ENCODE measurements around the gene SSC5D.

- no peak for TF ChIP-seq POLR2AphosphoS5 (IDR thresholded peaks at IDR 0.05; ENCODE audit: low read depth, low read length)
- no peak for TF ChIP-seq POLR2A (IDR thresholded peaks at IDR 0.05; ENCODE audit: borderline replicate concordance, extremely low read depth, insufficient read depth, insufficient read length)
- TF ChIP-seq CTCF (IDR thresholded peaks at IDR 0.05 in 2 of 3, conservative IDR thresholded peaks at IDR 0.05 in 1 of 3; ENCODE audit: borderline replicate concordance in 1 of 3, insufficient read depth in 1 of 3, low read depth in 2 of 3, low read length in 2 of 3) = no peak
- no peak for TF ChIP-seq ZFX (IDR thresholded peaks at IDR 0.05)
- no peak for TF ChIP-seq RAD21 (IDR thresholded peaks at IDR 0.05; ENCODE audit: low read depth)
- TF ChIP-seq ELF1 (IDR thresholded peaks at IDR 0.05; ENCODE audit: borderline replicate concordance, low read depth) = no peak
- no peak for TF ChIP-seq JUND (IDR thresholded peaks at IDR 0.05)
- no peak for TF ChIP-seq ATF3 (IDR thresholded peaks at IDR 0.05)
- TF ChIP-seq EGR1 (IDR thresholded peaks at IDR 0.05; ENCODE audit: low read depth) = no peak
- no peak for TF ChIP-seq REST (IDR thresholded peaks at IDR 0.05; ENCODE audit: low read depth)
- TF ChIP-seq SP1 (IDR thresholded peaks at IDR 0.05; ENCODE audit: low read depth) = no peak
- no peak for TF ChIP-seq FOSL1 (IDR thresholded peaks at IDR 0.05; ENCODE audit: low read depth)
- no peak for TF ChIP-seq EZH2 (IDR thresholded peaks at IDR 0.05)
- TF ChIP-seq EZH2phosphoT487 (IDR thresholded peaks at IDR 0.05; ENCODE audit: borderline replicate concordance) = no peak
These were observed 4.2 kb downstream of the SSC5D start for GRCh38 chr19:55492362-55492944.
